Hair follicle dermal papilla cell (primary cell): ENCODE results near the gene PER2. TPM values are rescaled to one million over a fixed set of nuclear protein-coding genes. Genes with fewer than 3 reads are reported as not detected.

ENCODE experiments used
- total RNA-seq: library from RNA; depleted of rRNA; stranded (reverse); fragments of >200 nt; gene quantifications from 2 replicates; pipeline ENCODE4 v1.2.3, GENCODE V29; 2012

The PER2 gene, protein sequence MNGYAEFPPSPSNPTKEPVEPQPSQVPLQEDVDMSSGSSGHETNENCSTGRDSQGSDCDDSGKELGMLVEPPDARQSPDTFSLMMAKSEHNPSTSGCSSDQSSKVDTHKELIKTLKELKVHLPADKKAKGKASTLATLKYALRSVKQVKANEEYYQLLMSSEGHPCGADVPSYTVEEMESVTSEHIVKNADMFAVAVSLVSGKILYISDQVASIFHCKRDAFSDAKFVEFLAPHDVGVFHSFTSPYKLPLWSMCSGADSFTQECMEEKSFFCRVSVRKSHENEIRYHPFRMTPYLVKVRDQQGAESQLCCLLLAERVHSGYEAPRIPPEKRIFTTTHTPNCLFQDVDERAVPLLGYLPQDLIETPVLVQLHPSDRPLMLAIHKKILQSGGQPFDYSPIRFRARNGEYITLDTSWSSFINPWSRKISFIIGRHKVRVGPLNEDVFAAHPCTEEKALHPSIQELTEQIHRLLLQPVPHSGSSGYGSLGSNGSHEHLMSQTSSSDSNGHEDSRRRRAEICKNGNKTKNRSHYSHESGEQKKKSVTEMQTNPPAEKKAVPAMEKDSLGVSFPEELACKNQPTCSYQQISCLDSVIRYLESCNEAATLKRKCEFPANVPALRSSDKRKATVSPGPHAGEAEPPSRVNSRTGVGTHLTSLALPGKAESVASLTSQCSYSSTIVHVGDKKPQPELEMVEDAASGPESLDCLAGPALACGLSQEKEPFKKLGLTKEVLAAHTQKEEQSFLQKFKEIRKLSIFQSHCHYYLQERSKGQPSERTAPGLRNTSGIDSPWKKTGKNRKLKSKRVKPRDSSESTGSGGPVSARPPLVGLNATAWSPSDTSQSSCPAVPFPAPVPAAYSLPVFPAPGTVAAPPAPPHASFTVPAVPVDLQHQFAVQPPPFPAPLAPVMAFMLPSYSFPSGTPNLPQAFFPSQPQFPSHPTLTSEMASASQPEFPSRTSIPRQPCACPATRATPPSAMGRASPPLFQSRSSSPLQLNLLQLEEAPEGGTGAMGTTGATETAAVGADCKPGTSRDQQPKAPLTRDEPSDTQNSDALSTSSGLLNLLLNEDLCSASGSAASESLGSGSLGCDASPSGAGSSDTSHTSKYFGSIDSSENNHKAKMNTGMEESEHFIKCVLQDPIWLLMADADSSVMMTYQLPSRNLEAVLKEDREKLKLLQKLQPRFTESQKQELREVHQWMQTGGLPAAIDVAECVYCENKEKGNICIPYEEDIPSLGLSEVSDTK (N-terminal part only)
- total RNA-seq: 11.2 and 13.5 TPM in 2 replicates

DNA sequence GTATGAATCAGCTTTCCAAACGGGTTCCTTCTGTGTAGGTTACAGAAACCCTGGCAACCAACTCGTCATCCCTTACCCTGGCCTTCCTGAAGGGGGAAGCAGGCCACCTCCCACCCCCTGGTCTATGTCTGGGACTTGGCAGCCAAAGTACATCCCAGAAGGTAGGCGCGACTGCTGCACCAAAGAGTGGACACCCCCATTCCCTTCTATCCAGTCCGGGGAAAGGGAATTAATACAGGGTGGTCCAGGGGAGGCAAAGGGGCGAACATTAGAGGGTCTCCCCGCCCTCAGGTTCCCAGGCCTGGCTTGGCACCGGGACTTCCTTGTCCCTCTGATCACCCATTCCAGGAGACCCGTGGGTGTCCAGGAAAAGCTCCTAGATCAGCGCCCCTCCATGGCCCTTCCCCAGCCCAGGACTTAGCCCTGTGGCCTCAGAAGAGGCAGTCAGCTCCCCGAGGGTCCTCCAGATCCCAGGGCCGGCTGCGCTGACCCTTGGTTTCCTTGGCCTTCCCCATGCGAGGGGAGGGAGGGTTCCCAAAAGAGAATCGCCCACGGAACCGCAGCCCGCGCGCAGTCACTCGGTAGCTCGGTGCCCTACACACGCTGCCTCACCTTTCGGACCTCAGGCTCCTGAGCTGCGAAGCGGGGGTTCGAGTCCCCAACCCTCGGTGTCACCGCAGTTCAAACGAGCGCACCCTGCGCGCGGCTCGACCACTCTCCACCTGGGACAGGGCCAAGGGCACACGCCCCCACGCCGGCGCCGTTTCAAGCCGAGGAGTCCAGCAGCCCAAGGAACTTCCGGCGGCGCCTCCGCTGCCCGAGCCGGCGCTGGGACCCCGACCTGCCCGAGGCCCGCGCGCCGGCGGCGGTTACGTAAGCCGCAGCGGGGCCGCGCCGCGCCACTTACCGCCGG, at the start of gene PER2:
Gene PER2 (minus strand): TSS at position 874 of the 913 bp plus-strand sequence. CDS start 10,674 bp downstream, outside the sequence.

DNA sequence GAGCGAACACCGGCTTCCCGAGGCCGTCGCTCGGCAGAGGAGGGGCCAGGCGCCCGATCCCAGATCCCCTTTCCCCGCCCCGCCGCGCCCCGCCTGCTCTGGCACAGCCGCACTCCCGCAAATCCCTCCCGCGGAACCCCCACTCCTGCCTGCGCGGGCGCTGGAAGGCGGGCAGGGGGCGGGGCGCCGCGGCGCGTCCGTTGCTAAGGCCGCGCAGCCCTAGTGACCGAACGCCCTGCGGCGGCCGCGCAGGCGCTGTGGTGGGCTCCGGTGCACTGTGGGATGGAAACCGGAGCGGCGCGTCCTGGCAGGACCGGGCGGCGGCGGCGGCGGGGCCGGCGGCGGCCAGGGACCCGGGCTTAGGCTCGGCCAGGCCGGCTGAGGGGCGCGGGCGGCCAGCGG, 31.8 kb upstream of the PER2 start, which contains the start of gene TRAF3IP1:
Gene TRAF3IP1 (plus strand): TSS at position 273 of the 402 bp plus-strand sequence. CDS start 145 bp downstream, outside the sequence.

GRCh38 chr2:238239863-238240756, 48.3 kb downstream of the PER2 start, which contains the start of gene HES6:
HES6 (minus strand) TSS chr2:238240038; CDS start chr2:238239905, 133 bp downstream.

GRCh38 chr2:238203094-238203972, 85.1 kb downstream of the PER2 start, which contains the start of gene ILKAP:
ILKAP (minus strand) TSS chr2:238203695; CDS start chr2:238203553, 142 bp downstream.

Other genes with a start within 250 kb of the PER2 start
- gene SCLY, start 227.6 kb downstream of the PER2 start, total RNA-seq: 15.6 and 16.3 TPM in 2 replicates
- 0.61 and 3.6 TPM in 2 replicates for gene ESPNL, start 188.3 kb downstream of the PER2 start, total RNA-seq
- gene KLHL30, start 149.9 kb downstream of the PER2 start, total RNA-seq: 1.8 and 3.6 TPM in 2 replicates
- 2.9 and 3.2 TPM in 2 replicates for gene ERFE, start 129.6 kb downstream of the PER2 start, total RNA-seq
- gene ILKAP, start 84.9 kb downstream of the PER2 start, total RNA-seq: 14.1 and 18.7 TPM in 2 replicates
- gene HES6, start 48.6 kb downstream of the PER2 start, total RNA-seq: 1.5 and 2.1 TPM in 2 replicates
- 8.7 and 9.4 TPM in 2 replicates for gene TRAF3IP1, start 31.9 kb upstream of the PER2 start, total RNA-seq
- gene ASB1, start 138.3 kb upstream of the PER2 start, total RNA-seq: 20.3 and 31.1 TPM in 2 replicates